H9 (cell line): ENCODE data around the gene KDM4E. TPM values are rescaled to one million over a fixed set of nuclear protein-coding genes. Genes with fewer than 3 reads are reported as not detected.

Source experiments
- DNase-seq: peaks from one replicate; pipeline ENCODE4 v3.0.0-alpha.2; 2017
- H2AFZ ChIP-seq: one replicate; pipeline ENCODE4 v1.6.1; 2013; ENCODE audit warnings: mild to moderate bottlenecking, low read length, control low read depth, moderate library complexity
- H2AK5ac ChIP-seq: 2 replicates; pipeline ENCODE4 v1.6.1; 2013; ENCODE audit warnings: low read length, control low read depth, mixed read lengths; ENCODE audit not compliant: insufficient read length
- H2BK120ac ChIP-seq: one replicate; pipeline ENCODE4 v1.6.1; 2013; ENCODE audit warnings: low read depth, mild to moderate bottlenecking, low read length, control low read depth, inconsistent platforms; ENCODE audit not compliant: poor library complexity, severe bottlenecking
- H2BK12ac ChIP-seq: 2 replicates; pipeline ENCODE4 v1.6.1; 2013; ENCODE audit warnings: low read length, control low read depth, mixed read lengths, low read depth; ENCODE audit not compliant: insufficient read length
- H2BK15ac ChIP-seq: 2 replicates; pipeline ENCODE4 v1.6.1; 2013; ENCODE audit warnings: low read depth, low read length, control low read depth
- H2BK20ac ChIP-seq: one replicate; pipeline ENCODE4 v1.6.1; 2013; ENCODE audit warnings: low read depth, mild to moderate bottlenecking, low read length, control low read depth, inconsistent platforms; ENCODE audit not compliant: poor library complexity, severe bottlenecking
- H2BK5ac ChIP-seq: 2 replicates; pipeline ENCODE4 v1.6.1; 2013; ENCODE audit warnings: low read length, control low read depth, mixed read lengths; ENCODE audit not compliant: insufficient read length
- H3K14ac ChIP-seq: 2 replicates; pipeline ENCODE4 v1.6.1; 2013; ENCODE audit warnings: low read length, control low read depth; ENCODE audit not compliant: insufficient read depth
- H3K18ac ChIP-seq: 2 replicates; pipeline ENCODE4 v1.6.1; 2013; ENCODE audit warnings: low read depth, mild to moderate bottlenecking, mixed read lengths, low read length, control low read depth; ENCODE audit not compliant: insufficient read length
- H3K23ac ChIP-seq: 2 replicates; pipeline ENCODE4 v1.6.1; 2013; ENCODE audit warnings: low read length, control low read depth, mixed read lengths, low read depth; ENCODE audit not compliant: insufficient read length
- H3K23me2 ChIP-seq: 2 replicates; pipeline ENCODE4 v1.6.1; 2013; ENCODE audit warnings: low read depth, mild to moderate bottlenecking, mixed read lengths, low read length, control low read depth; ENCODE audit not compliant: insufficient read length, poor library complexity, severe bottlenecking
- H3K27ac ChIP-seq: 2 replicates; pipeline ENCODE4 v1.5.1; 2013; ENCODE audit warnings: low read length, control low read depth, mixed read lengths, low read depth; ENCODE audit not compliant: insufficient read length
- H3K27me3 ChIP-seq: 2 replicates; pipeline ENCODE4 v1.6.1; 2013; ENCODE audit warnings: low read length, control low read depth, inconsistent platforms; ENCODE audit not compliant: insufficient read depth
- H3K4ac ChIP-seq: 2 replicates; pipeline ENCODE4 v1.6.1; 2013; ENCODE audit warnings: low read depth, mild to moderate bottlenecking, control low read depth, inconsistent platforms, low read length, moderate library complexity
- H3K4me1 ChIP-seq: 2 replicates; pipeline ENCODE4 v1.6.1; 2013; ENCODE audit warnings: low read length, control low read depth, inconsistent platforms; ENCODE audit not compliant: insufficient read depth
- H3K4me2 ChIP-seq: 2 replicates; pipeline ENCODE4 v1.6.1; 2013; ENCODE audit warnings: low read length, control low read depth, mixed read lengths; ENCODE audit not compliant: insufficient read length, insufficient read depth
- H3K56ac ChIP-seq: 2 replicates; pipeline ENCODE4 v1.6.1; 2013; ENCODE audit warnings: low read depth, mild to moderate bottlenecking, mixed read lengths, low read length, control low read depth; ENCODE audit not compliant: insufficient read length
- H3K79me1 ChIP-seq: 2 replicates; pipeline ENCODE4 v1.6.1; 2013; ENCODE audit warnings: low read depth, mild to moderate bottlenecking, moderate library complexity, low read length, control low read depth, inconsistent platforms; ENCODE audit not compliant: insufficient read depth, poor library complexity, severe bottlenecking
- H3K79me2 ChIP-seq: 2 replicates; pipeline ENCODE4 v1.6.1; 2013; ENCODE audit warnings: low read length, control low read depth, inconsistent platforms; ENCODE audit not compliant: insufficient read depth
- H3K9ac ChIP-seq: 2 replicates; pipeline ENCODE4 v1.6.1; 2013; ENCODE audit warnings: low read length, control low read depth, mixed read lengths; ENCODE audit not compliant: insufficient read length; ENCODE audit errors: extremely low read depth
- H3K9me3 ChIP-seq: one replicate; pipeline ENCODE4 v1.6.1; 2013; ENCODE audit warnings: low read depth, low read length, inconsistent platforms; ENCODE audit not compliant: control insufficient read depth
- H3T11ph ChIP-seq: one replicate; pipeline ENCODE4 v1.6.1; 2013; ENCODE audit warnings: mild to moderate bottlenecking, low read length, control low read depth, inconsistent platforms
- H4K20me1 ChIP-seq: one replicate; pipeline ENCODE4 v1.6.1; 2013; ENCODE audit not compliant: control insufficient read depth, insufficient read length, insufficient read depth
- H4K5ac ChIP-seq: 2 replicates; pipeline ENCODE4 v1.6.1; 2013; ENCODE audit warnings: low read depth, mild to moderate bottlenecking, mixed read lengths, low read length, control low read depth; ENCODE audit not compliant: insufficient read length
- H4K8ac ChIP-seq: replicated peaks from 2 replicates; pipeline ENCODE4 v1.6.1; 2013; ENCODE audit warnings: low read length, control low read depth, mixed read lengths, low read depth; ENCODE audit not compliant: insufficient read length
- H4K91ac ChIP-seq: 2 replicates; pipeline ENCODE4 v1.6.1; 2013; ENCODE audit warnings: low read depth, mild to moderate bottlenecking, moderate library complexity, mixed read lengths, low read length, control low read depth; ENCODE audit not compliant: insufficient read length
- H3K27ac Mint-ChIP-seq, 3 experiments: 2 replicates in 2 of 3; 3 replicates in 1 of 3; pipeline ENCODE4 v1.8.0; 2020 to 2021; ENCODE audit warnings: mixed read lengths in 3 of 3, mild to moderate bottlenecking in 1 of 3, moderate library complexity in 1 of 3
- H3K27me3 Mint-ChIP-seq: 2 replicates; pipeline ENCODE4 v1.8.0; 2021; ENCODE audit warnings: low read depth, mild to moderate bottlenecking, moderate library complexity, mixed read lengths
- H3K36me3 Mint-ChIP-seq, 3 experiments: 2 replicates in 2 of 3; 3 replicates in 1 of 3; pipeline ENCODE4 v1.8.0; 2020 to 2021; ENCODE audit warnings: low read depth in 3 of 3, mixed read lengths in 3 of 3; ENCODE audit not compliant: insufficient read depth in 1 of 3
- H3K4me1 Mint-ChIP-seq, 2 experiments: 2 replicates each; pipeline ENCODE4 v1.8.0; 2020; ENCODE audit warnings: mixed read lengths in 2 of 2
- H3K4me3 Mint-ChIP-seq, 2 experiments: 2 replicates in 1 of 2; 3 replicates in 1 of 2; pipeline ENCODE4 v1.8.0; 2020 to 2021; ENCODE audit warnings: mild to moderate bottlenecking in 2 of 2, mixed read lengths in 2 of 2, moderate library complexity in 1 of 2
- H3K9me3 Mint-ChIP-seq, 2 experiments: 2 replicates in 1 of 2; 3 replicates in 1 of 2; pipeline ENCODE4 v1.8.0; 2020; ENCODE audit warnings: mild to moderate bottlenecking in 2 of 2, mixed read lengths in 2 of 2, moderate library complexity in 1 of 2
- CTCF ChIP-seq: fragments of 200-600 bp; sonication (generic); conservative IDR thresholded peaks from 3 replicates; pipeline ENCODE4 v1.8.0; 2021; ENCODE audit warnings: antibody characterized with exemption, mild to moderate bottlenecking
- WGBS: extraction: QIAGEN DNeasy Blood & Tissue Kit; methylation state at CpG from one replicate; pipeline ENCODE4 v1.1.7; 2013; ENCODE audit warnings: missing lambda C conversion rate, low lambda C conversion rate, mixed read lengths; ENCODE audit not compliant: insufficient read length; ENCODE audit errors: extremely low coverage; 5-methylcytosine and 5-hydroxymethylcytosine counted together
- total RNA-seq: library from RNA; stranded (reverse); gene quantifications from 2 replicates; pipeline ENCODE4 v1.2.1, GENCODE V29; 2021

KDM4E gene
- total RNA-seq, 1 experiment from 2014 or later, result not detected

- H3K27ac Mint-ChIP-seq, result no peak overlapping the region
These were observed 43.5 kb downstream of the KDM4E start for GRCh38 chr11:95068549-95068948.

More at GRCh38 chr11:95068549-95068948, 43.5 kb downstream of the KDM4E start:
- Histone ChIP-seq H3K4me1 (no peaks in the 10 kb centered on the region), H4K5ac (no peak overlapping the region), H3K4me2 (peak overlapping the region; percentile 73), H3T11ph (no peak overlapping the region), H3K14ac (no peak overlapping the region), H3K23me2 (peaks cover 8% of the 10 kb centered on the region), H2BK120ac (no peak overlapping the region), H4K8ac (no peak overlapping the region), H3K9ac (no peak overlapping the region), H4K20me1 (no peaks in the 10 kb centered on the region), H3K23ac (no peak overlapping the region), H2BK15ac (no peak overlapping the region), H3K18ac (no peak overlapping the region), H3K27ac (no peak overlapping the region), H3K4ac (no peak overlapping the region), H2BK12ac (no peak overlapping the region), H2AFZ (no peak overlapping the region), H3K56ac (no peak overlapping the region), H2AK5ac (no peak overlapping the region), H3K9me3 (no peaks in the 10 kb centered on the region), H2BK20ac (no peak overlapping the region), H3K79me2 (no peaks in the 10 kb centered on the region), H3K79me1 (no peaks in the 10 kb centered on the region), H2BK5ac (no peak overlapping the region), H3K27me3 (no peaks in the 10 kb centered on the region), H4K91ac (no peak overlapping the region)
- Mint-ChIP-seq H3K36me3 (peaks cover 0 to 6% (median 2%) of the 10 kb centered on the region in 3 experiments; a peak in 2 of 7 replicates), H3K4me3 (peak overlapping the region; percentile 91 to 96), H3K9me3 (peaks cover 0 to 3% of the 10 kb centered on the region in 2 experiments; a peak in 1 of 5 replicates), H3K27me3 (peaks cover 2% of the 10 kb centered on the region; the same call in 1 of the 2 replicates), H3K4me1 (peaks cover 18% of the 10 kb centered on the region in 2 experiments)
- no peak for TF ChIP-seq CTCF
- peak; percentile 45 for DNase-seq
- no CpG with 5 or more reads among the region's 5 CpGs for WGBS
